ENCODE data around the gene SNX11. TPM values are rescaled to one million over a fixed set of nuclear protein-coding genes. Genes with fewer than 3 reads are reported as not detected.
A peak's percentile ranks its signal among the peaks of the same experiment; 100 is the strongest.

Gene SNX11
- polyA plus RNA-seq, 1 donor, result 12.4 TPM

DNA sequence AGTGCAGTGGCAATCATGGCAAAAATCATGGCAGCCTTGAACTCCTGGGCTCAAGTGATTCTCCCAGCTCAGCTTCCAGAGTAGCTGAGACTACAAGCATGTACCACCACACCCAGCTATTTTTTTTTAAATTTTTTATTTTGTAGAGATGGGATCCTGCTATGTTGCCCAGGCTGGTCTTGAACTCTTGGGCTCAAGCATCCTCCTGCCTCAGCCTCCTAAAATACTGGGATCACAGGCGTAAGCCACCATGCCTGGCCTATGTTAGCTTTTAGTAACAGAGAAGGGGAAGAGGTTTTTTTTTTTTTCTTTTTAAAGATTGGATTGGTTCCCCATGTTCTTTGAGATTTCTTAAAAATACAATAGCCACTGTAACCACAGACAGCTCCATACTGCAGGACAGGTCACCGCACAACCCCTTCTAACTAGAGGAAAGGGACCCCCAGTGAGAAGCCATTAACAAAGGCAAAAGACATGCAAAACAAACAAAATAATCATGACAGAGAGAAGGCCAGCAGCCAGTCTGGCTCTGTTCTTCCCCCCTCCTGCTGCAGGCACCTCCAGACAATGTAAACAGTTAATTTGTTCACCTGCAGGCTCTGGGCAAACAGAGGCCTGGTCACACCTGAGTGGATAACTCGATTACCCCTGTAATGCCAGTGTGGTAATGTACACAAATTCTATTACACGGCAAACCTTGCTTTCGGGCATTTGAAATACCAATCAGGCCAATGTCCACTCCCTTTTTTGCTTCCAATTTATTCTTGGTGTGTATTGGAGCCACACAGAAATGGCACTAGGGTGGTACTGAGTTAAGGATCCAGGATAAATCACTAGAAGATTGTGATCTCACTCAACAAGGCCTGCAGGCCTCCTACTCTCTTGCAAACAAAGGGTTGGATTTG lies 52.9 kb downstream of the SNX11 start:
- peak; percentile 28 to 65 for DNase-seq
- H3K4me1 ChIP-seq (ENCODE audit: control insufficient read depth, insufficient read depth, low read length), result peaks cover 44% of the 10 kb centered on the region
- H3K36me3 ChIP-seq (ENCODE audit: control insufficient read depth, insufficient read depth, low read length), result no peaks in the 10 kb centered on the region
- no peaks in the 10 kb centered on the region for H3K9me3 ChIP-seq (ENCODE audit: control insufficient read depth, low read depth, low read length)
- WGBS (ENCODE audit: insufficient coverage, low lambda C conversion rate), result 40% methylated on average over 1 of the region's 5 CpGs
- no peak overlapping the region for H3K4me3 ChIP-seq (ENCODE audit: low read length)
- peak overlapping the region; percentile 65 for H3K27ac ChIP-seq (ENCODE audit: low read length)
- no peaks in the 10 kb centered on the region for H3K27me3 ChIP-seq (ENCODE audit: control insufficient read depth, insufficient read depth, low read length)

DNA sequence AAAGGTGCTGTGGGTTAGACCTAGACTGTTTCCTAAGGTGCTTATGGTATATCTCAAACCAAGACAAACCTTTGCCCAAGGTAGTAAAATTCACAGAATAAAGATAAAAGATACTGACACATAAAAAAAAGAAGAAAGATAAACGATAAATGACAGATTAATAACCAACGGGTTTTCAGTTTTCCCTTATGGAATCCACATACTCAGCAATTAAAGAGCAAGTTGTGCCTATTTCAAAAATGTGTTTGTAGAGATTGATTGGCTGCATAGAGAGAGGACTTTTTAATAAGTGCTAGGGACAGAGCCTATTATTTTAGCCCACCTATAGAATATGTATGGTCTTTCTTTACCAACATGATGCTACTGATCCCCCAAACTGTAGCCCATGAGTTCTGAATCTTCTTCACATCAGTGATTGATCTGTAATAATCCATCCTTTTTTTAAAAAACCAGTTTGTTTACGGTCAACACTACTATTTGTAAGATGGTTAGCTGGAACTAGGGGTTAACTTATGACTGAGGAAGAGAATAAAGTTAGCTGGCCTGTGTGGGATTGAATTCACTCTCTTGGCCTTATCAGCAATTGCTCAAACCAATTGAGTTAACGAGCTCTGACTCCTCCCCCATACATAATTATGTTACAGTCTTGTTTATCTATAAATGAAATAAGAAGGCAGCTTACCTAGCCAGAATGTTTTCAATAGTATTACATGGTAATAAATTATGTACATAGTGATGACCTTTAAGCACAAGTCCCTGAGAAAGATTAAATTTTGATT lies 53.8 kb downstream of the SNX11 start:
- Histone ChIP-seq H3K27me3 (ENCODE audit: control insufficient read depth, insufficient read depth, low read length) (no peaks in the 10 kb centered on the region), H3K4me3 (ENCODE audit: low read length) (no peak overlapping the region), H3K27ac (ENCODE audit: low read length) (peak overlapping the region; percentile 65), H3K4me1 (ENCODE audit: control insufficient read depth, insufficient read depth, low read length) (peaks cover 44% of the 10 kb centered on the region), H3K36me3 (ENCODE audit: control insufficient read depth, insufficient read depth, low read length) (no peaks in the 10 kb centered on the region), H3K9me3 (ENCODE audit: control insufficient read depth, low read depth, low read length) (no peaks in the 10 kb centered on the region)
- peak in 1 of 2 donors; percentile 41 for DNase-seq
- 29% methylated on average over 2 of the region's 4 CpGs for WGBS (ENCODE audit: insufficient coverage, low lambda C conversion rate)

DNA sequence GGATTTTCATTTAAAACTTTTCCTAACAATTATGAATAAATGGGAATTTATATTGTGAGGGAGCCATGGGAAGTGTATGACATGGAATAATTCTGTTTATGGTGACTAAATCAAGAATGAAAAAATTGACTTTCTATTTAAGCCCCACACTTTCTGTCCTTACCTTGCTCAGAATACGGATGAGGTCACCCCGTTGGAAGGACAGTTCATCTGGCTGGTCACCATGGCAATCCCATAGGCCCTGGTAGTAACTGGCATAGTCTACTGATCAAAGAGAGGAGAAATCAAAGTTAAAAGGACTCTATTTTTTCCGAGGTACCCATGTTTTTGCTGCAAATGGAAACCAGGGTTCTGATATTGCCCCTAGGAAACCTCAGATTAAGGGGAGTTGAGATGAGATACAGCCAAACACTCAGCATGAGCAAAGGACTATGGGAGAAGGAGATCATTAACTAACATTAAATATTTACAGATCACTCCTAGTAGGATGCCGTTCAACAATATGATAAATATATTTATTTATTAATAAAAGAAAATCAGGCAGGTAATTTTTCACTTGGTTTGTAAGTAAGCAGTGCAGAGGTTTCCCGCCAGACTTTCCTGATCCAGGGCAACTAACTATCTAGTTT lies 54.9 kb downstream of the SNX11 start:
- Histone ChIP-seq H3K9me3 (ENCODE audit: control insufficient read depth, low read depth, low read length) (no peaks in the 10 kb centered on the region), H3K4me1 (ENCODE audit: control insufficient read depth, insufficient read depth, low read length) (peaks cover 44% of the 10 kb centered on the region), H3K27ac (ENCODE audit: low read length) (peak overlapping the region; percentile 81), H3K36me3 (ENCODE audit: control insufficient read depth, insufficient read depth, low read length) (no peaks in the 10 kb centered on the region), H3K4me3 (ENCODE audit: low read length) (no peak overlapping the region), H3K27me3 (ENCODE audit: control insufficient read depth, insufficient read depth, low read length) (no peaks in the 10 kb centered on the region)
- no peak for DNase-seq
- 40% methylated on average over 1 of the region's 5 CpGs for WGBS (ENCODE audit: insufficient coverage, low lambda C conversion rate)

DNA sequence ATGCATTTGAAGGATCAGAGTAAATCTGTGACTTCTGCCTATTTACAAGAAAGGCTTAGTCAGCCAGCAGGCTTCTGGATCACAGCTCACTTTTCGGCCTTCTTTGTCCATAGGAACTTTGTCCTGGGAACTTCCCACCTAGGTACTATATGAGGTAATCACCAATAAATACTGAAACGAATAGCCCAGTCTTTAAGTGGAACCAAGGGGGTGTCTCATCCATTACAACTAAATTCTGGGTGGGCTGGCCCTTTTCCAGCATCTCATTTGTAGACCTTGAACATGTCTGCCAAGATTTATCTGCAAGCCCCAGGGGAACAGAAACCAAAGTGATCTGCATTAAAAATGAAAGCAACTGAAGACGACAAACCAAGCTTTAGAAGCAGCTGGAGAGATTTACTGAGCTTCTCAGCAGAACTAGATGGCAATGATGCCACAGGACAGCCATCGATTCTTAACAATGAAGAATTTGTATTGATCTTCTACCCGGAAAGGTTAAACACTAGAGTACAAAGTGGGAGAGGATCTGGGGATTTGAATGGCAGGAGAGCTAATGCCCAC lies 55.5 kb downstream of the SNX11 start:
- Histone ChIP-seq H3K4me3 (ENCODE audit: low read length) (no peak overlapping the region), H3K4me1 (ENCODE audit: control insufficient read depth, insufficient read depth, low read length) (peaks cover 44% of the 10 kb centered on the region), H3K27me3 (ENCODE audit: control insufficient read depth, insufficient read depth, low read length) (no peaks in the 10 kb centered on the region), H3K27ac (ENCODE audit: low read length) (peak overlapping the region; percentile 81), H3K9me3 (ENCODE audit: control insufficient read depth, low read depth, low read length) (no peaks in the 10 kb centered on the region), H3K36me3 (ENCODE audit: control insufficient read depth, insufficient read depth, low read length) (no peaks in the 10 kb centered on the region)
- WGBS (ENCODE audit: insufficient coverage, low lambda C conversion rate), result no CpG with 5 or more reads among the region's 5 CpGs
- peak; percentile 62 to 88 for DNase-seq

DNA sequence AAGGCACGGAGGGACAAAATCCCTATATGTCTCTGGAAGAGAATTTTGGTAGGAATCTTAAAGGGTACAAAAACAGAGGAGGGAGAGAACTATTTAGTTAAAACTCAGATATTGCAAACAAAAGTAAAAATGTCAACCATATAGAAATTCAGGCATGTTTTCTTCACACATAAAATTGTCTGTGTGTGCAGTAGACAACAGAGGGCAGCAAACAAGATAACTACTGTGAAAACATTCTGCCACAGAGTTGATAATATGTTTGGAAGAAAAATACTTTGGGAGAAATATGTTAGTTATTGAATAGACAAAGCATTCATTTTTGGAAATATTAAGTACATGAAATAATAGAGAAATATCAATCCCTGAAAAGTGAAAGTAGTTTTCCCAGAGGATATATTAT lies 56.2 kb downstream of the SNX11 start:
- Histone ChIP-seq H3K4me1 (ENCODE audit: control insufficient read depth, insufficient read depth, low read length) (peaks cover 41% of the 10 kb centered on the region), H3K36me3 (ENCODE audit: control insufficient read depth, insufficient read depth, low read length) (no peaks in the 10 kb centered on the region), H3K4me3 (ENCODE audit: low read length) (no peak overlapping the region), H3K9me3 (ENCODE audit: control insufficient read depth, low read depth, low read length) (no peaks in the 10 kb centered on the region), H3K27ac (ENCODE audit: low read length) (no peak overlapping the region), H3K27me3 (ENCODE audit: control insufficient read depth, insufficient read depth, low read length) (no peaks in the 10 kb centered on the region)
- no peak for DNase-seq
- WGBS (ENCODE audit: insufficient coverage, low lambda C conversion rate), result no CpG with 5 or more reads among the region's 1 CpG

DNA sequence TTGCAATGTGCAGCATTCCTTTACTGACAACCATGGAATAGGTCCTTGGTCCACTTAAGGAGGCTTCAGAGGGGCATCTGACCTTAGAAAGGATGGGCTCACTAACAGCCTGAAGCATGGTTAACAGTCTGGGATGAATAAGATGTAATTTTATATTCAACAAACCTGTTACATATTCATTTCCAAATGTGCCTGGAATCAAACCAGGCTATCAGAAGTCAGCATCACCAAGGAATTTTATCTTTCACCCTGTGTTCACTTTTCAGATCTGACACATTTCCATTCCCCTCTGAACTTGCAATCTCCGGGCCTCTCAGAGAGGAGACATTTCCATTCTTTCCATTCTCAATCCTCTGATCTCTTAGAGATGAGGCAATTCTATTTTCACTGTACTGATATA lies 62.4 kb downstream of the SNX11 start:
- no peak overlapping the region for H3K27ac ChIP-seq (ENCODE audit: low read length)
- DNase-seq, result no peak
- no peaks in the 10 kb centered on the region for H3K36me3 ChIP-seq (ENCODE audit: control insufficient read depth, insufficient read depth, low read length)
- H3K4me3 ChIP-seq (ENCODE audit: low read length), result no peak overlapping the region
- no peaks in the 10 kb centered on the region for H3K4me1 ChIP-seq (ENCODE audit: control insufficient read depth, insufficient read depth, low read length)
- WGBS (ENCODE audit: insufficient coverage, low lambda C conversion rate), result no CpG with 5 or more reads among the region's 1 CpG
- no peaks in the 10 kb centered on the region for H3K27me3 ChIP-seq (ENCODE audit: control insufficient read depth, insufficient read depth, low read length)
- no peaks in the 10 kb centered on the region for H3K9me3 ChIP-seq (ENCODE audit: control insufficient read depth, low read depth, low read length)

Other genes starting within 250 kb of the SNX11 start
- gene SP2, start 211.5 kb upstream of the SNX11 start, polyA plus RNA-seq, result 17.9 TPM
- 38.7 TPM for gene PNPO, start 166.2 kb upstream of the SNX11 start, polyA plus RNA-seq
- gene PRR15L, start 149.9 kb upstream of the SNX11 start, polyA plus RNA-seq, result 133 TPM
- 200 TPM for gene CDK5RAP3, start 136.7 kb upstream of the SNX11 start, polyA plus RNA-seq
- gene COPZ2, start 70.0 kb upstream of the SNX11 start, polyA plus RNA-seq, result 13.2 TPM
- 78.8 TPM for gene NFE2L1, start 59.4 kb upstream of the SNX11 start, polyA plus RNA-seq
- 63.6 TPM for gene CBX1, start 6.3 kb upstream of the SNX11 start, polyA plus RNA-seq